ENCODE data around the gene CGB1.
"Not testable (repeated sequence)": the region's sequence is repeated elsewhere in the genome, so short reads cannot be mapped to it uniquely, and the experiment has no call there.

CGB1 gene

DNA sequence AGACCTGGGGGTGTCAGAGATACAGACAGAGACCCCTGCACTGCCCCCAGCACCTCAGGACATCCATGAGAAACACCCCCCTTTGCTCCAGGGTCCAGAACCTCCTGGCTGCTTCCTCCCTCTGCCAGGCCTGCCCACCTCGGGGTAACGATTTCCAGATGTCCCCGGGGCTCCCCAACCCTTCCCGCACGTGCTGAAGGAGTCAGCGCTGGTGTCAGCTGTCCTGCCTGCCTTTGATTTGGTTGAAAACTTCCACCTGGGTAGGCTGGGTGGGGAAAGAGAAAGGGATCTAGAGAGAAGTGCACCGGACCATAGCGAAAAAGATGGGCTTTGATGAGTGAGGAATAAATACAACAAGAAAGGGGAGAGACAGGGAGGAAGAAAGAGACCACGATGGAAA is 22.4 kb upstream of the CGB1 start:
- Histone ChIP-seq H3K27ac (ENCODE audit: low read depth, low read length) (no peak overlapping the region), H3K4me1 (ENCODE audit: control insufficient read depth in 5 of 5, insufficient read depth in 5 of 5, low read length in 5 of 5) (peaks cover 0 to 25% (median 20%) of the 10 kb centered on the region in 5 donors), H3K36me3 (ENCODE audit: control insufficient read depth in 5 of 5, insufficient read depth in 5 of 5, low read length in 5 of 5) (no peaks in the 10 kb centered on the region), H3K27me3 (ENCODE audit: control insufficient read depth in 5 of 5, insufficient read depth in 4 of 5, low read length in 5 of 5) (peaks cover 4 to 36% (median 26%) of the 10 kb centered on the region in 5 donors), H3K9ac (ENCODE audit: low read length in 5 of 5) (no peak overlapping the region), H3K4me3 (ENCODE audit: low read depth in 1 of 5, low read length in 5 of 5) (no peak overlapping the region), H3K9me3 (ENCODE audit: control insufficient read depth in 5 of 5, low read length in 5 of 5) (no peaks in the 10 kb centered on the region)

DNA sequence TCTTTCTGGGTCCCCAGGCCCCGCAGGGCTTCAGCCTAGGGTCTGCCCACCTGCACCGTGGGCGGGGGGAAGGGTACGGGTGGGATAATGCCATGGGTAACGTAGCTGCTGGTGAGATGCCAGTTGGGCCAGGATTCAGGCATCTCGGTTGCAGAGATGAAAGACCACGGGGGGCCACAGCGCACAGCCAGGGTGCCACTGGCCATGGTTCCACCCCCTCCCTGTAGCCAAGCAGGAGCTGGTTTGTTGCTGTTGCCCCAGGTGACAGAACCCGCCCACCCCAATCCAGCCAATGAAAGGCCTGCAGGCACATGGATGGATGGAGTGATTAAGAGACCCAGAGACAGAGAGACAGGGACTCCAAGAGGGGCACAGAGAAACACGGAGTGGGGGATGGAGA is 21.9 kb upstream of the CGB1 start:
- no peak overlapping the region for H3K4me3 ChIP-seq (ENCODE audit: low read depth in 1 of 5, low read length in 5 of 5)
- no peak overlapping the region for H3K9ac ChIP-seq (ENCODE audit: low read length in 5 of 5)
- H3K36me3 ChIP-seq (ENCODE audit: control insufficient read depth in 5 of 5, insufficient read depth in 5 of 5, low read length in 5 of 5) = no peaks in the 10 kb centered on the region
- H3K27me3 ChIP-seq (ENCODE audit: control insufficient read depth in 5 of 5, insufficient read depth in 4 of 5, low read length in 5 of 5) = peaks cover 2 to 32% (median 21%) of the 10 kb centered on the region in 5 donors
- H3K4me1 ChIP-seq (ENCODE audit: control insufficient read depth in 5 of 5, insufficient read depth in 5 of 5, low read length in 5 of 5) = peaks cover 0 to 25% (median 20%) of the 10 kb centered on the region in 5 donors
- H3K27ac ChIP-seq (ENCODE audit: low read depth, low read length) = no peak overlapping the region
- no peaks in the 10 kb centered on the region for H3K9me3 ChIP-seq (ENCODE audit: control insufficient read depth in 5 of 5, low read length in 5 of 5)

DNA sequence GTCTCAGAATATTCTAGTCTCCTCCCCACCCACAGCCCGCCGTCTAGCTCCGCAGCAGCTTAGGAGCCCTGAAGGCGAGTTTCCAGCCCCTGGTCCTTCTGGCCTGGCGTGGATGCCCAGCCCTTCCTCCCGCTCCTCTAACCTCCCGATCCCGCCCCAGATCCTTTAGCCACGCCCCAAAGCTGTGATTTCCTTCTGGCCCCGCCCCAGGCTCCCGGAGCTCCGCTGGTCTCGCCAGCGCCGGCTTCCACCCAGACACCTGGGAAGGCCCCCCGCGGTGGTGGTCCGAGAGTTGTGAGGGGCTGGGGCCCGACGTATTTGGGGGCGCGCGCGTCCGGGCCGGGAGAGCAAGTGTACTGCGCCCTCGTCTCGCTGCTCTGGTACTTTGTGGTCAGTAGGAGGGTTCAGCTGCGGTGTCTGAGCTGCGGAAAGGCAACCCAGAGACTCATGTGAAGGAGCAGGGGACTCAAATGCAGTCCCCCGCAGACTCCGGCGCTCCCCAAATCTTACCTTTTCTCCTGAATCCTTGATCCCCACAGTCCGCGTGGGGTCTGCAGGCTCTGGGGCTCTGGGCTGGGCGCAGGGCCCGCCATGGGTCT is 21.0 kb upstream of the CGB1 start, which contains the start of gene CGB7:
TSS of gene CGB7 (minus strand) at position 114 of the 599 bp plus-strand sequence. CDS start 2,374 bp downstream, outside the sequence.
- peaks cover 2 to 30% (median 19%) of the 10 kb centered on the region in 5 donors for H3K27me3 ChIP-seq (ENCODE audit: control insufficient read depth in 5 of 5, insufficient read depth in 4 of 5, low read length in 5 of 5)
- H3K36me3 ChIP-seq (ENCODE audit: control insufficient read depth in 5 of 5, insufficient read depth in 5 of 5, low read length in 5 of 5) = no peaks in the 10 kb centered on the region
- H3K9me3 ChIP-seq (ENCODE audit: control insufficient read depth in 5 of 5, low read length in 5 of 5) = no peaks in the 10 kb centered on the region
- peak within 1 kb of the TSS in 3 of 5 donors; percentile 31 to 61 (median 39) for H3K9ac ChIP-seq (ENCODE audit: low read length in 5 of 5)
- no peak within 1 kb of the TSS for H3K27ac ChIP-seq (ENCODE audit: low read depth, low read length)
- peak within 1 kb of the TSS; percentile 60 to 76 (median 66) for H3K4me3 ChIP-seq (ENCODE audit: low read depth in 1 of 5, low read length in 5 of 5)
- peaks cover 0 to 25% (median 20%) of the 10 kb centered on the region in 5 donors for H3K4me1 ChIP-seq (ENCODE audit: control insufficient read depth in 5 of 5, insufficient read depth in 5 of 5, low read length in 5 of 5)

DNA sequence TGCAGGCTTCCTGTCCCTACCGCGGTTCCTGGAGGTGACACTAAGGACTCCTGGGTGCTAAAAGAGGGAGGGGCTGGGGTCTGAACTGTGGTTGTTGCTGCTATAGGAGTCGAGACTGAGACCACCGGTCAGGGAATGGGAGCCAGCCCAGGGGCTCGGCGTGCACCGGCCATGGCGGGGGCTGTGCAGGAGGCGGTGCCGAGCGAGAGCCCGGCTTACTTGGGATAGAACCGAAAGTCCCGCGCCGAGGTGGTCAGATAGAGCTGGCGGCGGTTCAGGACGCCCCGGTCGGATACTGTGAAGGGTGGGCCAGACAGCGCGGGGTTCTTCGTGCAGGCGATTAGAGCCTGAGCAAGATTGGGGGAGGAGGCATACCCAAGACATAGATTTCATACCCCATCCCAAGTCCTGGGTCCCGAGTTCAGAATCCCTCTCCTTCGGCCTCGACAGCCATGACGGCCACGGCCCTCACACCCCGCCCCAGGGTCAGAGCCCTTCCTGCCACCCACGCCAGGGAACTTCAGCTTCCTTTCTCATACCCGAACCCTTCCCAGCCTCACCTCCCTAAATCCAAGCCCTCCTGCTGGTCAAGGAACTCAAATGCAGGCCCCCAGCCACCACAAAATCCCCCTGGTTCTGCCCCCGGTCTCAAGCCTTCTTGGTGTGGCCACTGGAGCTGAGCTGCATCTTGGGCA is 20.4 kb upstream of the CGB1 start:
- Histone ChIP-seq H3K4me1 (ENCODE audit: control insufficient read depth in 5 of 5, insufficient read depth in 5 of 5, low read length in 5 of 5) (peaks cover 0 to 25% (median 20%) of the 10 kb centered on the region in 5 donors), H3K27me3 (ENCODE audit: control insufficient read depth in 5 of 5, insufficient read depth in 4 of 5, low read length in 5 of 5) (peaks cover 2 to 30% (median 19%) of the 10 kb centered on the region in 5 donors), H3K4me3 (ENCODE audit: low read depth in 1 of 5, low read length in 5 of 5) (peak overlapping the region; percentile 60 to 76 (median 66)), H3K9ac (ENCODE audit: low read length in 5 of 5) (peak overlapping the region in 3 of 5 donors; percentile 31 to 61 (median 39))
- not testable (repeated sequence) for H3K36me3 ChIP-seq (ENCODE audit: control insufficient read depth in 5 of 5, insufficient read depth in 5 of 5, low read length in 5 of 5); H3K27ac ChIP-seq (ENCODE audit: low read depth, low read length); H3K9me3 ChIP-seq (ENCODE audit: control insufficient read depth in 5 of 5, low read length in 5 of 5)

DNA sequence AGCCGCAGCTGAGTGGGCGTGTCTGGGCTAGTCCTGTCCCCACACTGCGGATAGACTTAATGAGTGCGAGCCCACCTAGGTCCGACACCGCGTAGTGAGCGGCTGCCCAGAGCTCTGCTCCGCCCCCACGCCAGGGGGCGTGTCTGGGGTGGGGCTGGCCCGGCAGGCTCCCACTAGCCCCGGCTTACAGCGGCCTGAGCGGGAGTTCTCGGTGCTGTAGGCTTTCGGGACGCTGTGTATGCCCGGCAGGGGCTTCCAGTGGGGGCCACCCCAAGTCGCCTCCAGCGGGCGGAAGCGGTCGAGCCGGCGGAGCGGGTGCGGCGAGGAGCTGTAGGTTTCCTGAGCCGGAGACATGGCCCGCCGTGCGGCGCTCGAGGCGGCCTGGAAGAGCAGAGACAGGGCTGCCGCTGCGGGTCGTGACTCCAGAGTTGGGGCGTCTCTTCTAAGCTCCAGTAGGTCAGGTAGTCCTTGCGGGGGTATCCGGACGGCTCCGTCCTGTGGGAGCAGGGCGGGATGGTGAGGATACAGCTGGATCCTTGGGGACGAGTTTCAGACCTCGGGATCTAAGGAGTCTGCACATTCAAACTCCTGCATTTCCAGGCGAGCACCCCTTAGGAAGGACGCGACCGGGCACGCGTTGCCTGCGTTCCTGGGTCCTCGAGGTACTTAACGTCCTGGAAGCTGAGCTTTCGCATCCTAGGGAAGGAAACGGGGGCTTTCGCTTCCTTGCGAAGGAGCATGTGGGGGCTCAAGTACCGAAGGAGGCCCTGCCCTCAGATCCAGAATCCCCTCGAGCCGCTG is 19.6 kb upstream of the CGB1 start:
- peaks cover 2 to 29% (median 19%) of the 10 kb centered on the region in 5 donors for H3K27me3 ChIP-seq (ENCODE audit: control insufficient read depth in 5 of 5, insufficient read depth in 4 of 5, low read length in 5 of 5)
- peak overlapping the region; percentile 60 to 76 (median 66) for H3K4me3 ChIP-seq (ENCODE audit: low read depth in 1 of 5, low read length in 5 of 5)
- no peaks in the 10 kb centered on the region for H3K36me3 ChIP-seq (ENCODE audit: control insufficient read depth in 5 of 5, insufficient read depth in 5 of 5, low read length in 5 of 5)
- no peaks in the 10 kb centered on the region for H3K9me3 ChIP-seq (ENCODE audit: control insufficient read depth in 5 of 5, low read length in 5 of 5)
- no peak overlapping the region for H3K27ac ChIP-seq (ENCODE audit: low read depth, low read length)
- peaks cover 0 to 25% (median 20%) of the 10 kb centered on the region in 5 donors for H3K4me1 ChIP-seq (ENCODE audit: control insufficient read depth in 5 of 5, insufficient read depth in 5 of 5, low read length in 5 of 5)
- peak overlapping the region in 4 of 5 donors; percentile 51 to 74 (median 57) for H3K9ac ChIP-seq (ENCODE audit: low read length in 5 of 5)

DNA sequence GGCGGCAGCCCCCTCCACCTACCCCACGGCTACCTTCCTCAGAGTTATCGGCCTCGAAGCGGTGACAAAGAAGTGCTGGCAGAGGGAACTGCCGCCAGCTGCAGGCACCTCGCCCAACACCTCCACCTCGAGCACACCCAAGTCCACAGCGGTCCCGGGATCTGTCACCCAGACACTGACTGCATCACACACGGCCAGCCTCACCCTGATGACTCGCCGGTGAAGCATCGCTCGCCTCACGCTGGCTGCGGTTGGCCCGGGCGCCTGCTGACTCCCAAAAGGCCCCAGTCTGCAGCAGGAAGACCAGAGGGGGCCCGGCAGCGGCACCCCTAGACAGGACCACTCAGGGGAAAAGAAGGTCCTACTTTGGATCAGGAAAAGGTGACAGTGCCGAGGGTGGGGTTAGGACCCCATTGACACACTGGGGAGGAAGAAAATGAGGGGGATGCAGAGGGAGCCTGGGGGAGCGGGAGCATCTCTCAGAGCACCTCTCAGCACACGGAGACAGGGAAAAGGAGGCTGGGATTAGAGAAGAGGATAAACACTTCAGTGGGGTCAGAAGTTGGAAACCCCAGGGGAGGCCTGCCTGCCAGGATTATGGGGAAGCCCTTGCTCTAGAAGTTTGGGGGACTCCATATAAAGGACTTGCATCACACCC is 13.8 kb upstream of the CGB1 start:
- H3K27me3 ChIP-seq (ENCODE audit: control insufficient read depth in 5 of 5, insufficient read depth in 4 of 5, low read length in 5 of 5); H3K27ac ChIP-seq (ENCODE audit: low read depth, low read length); H3K4me1 ChIP-seq (ENCODE audit: control insufficient read depth in 5 of 5, insufficient read depth in 5 of 5, low read length in 5 of 5); H3K36me3 ChIP-seq (ENCODE audit: control insufficient read depth in 5 of 5, insufficient read depth in 5 of 5, low read length in 5 of 5); H3K9me3 ChIP-seq (ENCODE audit: control insufficient read depth in 5 of 5, low read length in 5 of 5); H3K9ac ChIP-seq (ENCODE audit: low read length in 5 of 5); H3K4me3 ChIP-seq (ENCODE audit: low read depth in 1 of 5, low read length in 5 of 5): not testable (repeated sequence)

DNA sequence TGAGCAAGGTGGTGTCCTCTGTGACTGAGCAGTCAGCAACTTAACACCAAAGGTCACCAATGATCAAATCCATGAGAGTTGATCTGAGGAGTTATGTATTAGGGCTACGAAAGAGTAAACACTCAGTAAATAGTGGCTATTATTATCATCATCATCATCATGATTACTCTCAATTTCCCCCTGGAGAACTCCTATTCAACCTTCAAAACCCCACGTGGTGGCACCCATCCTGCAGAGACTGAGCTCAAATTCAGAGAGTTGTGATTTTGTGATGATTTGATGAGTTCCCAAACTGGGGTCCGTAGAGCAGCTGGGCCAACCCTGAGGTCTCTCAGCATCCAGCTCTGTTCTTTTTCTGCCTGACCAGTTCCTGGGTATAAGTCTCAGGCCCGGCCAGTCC is 13.1 kb upstream of the CGB1 start:
- H3K4me3 ChIP-seq (ENCODE audit: low read depth in 1 of 5, low read length in 5 of 5); H3K9me3 ChIP-seq (ENCODE audit: control insufficient read depth in 5 of 5, low read length in 5 of 5): not testable (repeated sequence)

DNA sequence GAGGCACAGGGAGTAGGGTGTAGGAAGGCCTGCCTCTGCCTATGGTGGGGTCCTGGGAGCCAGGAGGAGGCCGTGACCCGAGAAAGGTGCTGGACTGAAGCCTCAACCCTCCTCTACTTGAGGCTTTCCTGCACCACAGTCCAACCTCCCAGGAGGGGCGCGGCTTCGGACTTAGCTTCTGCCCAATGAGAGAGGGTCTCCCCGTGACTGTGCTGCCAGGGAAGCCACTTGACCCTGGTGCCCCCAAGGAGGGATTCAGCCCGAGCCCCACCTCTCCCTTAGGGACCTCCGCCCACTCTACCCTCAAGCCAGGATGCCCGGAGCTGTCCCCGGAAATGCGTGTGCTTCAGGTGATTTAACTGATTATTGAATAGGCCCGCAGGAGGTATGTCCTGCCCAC is 12.3 kb upstream of the CGB1 start, which contains the start of gene CGB8:
TSS of gene CGB8 (minus strand) at position 101 of the 400 bp plus-strand sequence. CDS start 372 bp downstream, outside the sequence.
- not testable (repeated sequence) for H3K9me3 ChIP-seq (ENCODE audit: control insufficient read depth in 5 of 5, low read length in 5 of 5); H3K36me3 ChIP-seq (ENCODE audit: control insufficient read depth in 5 of 5, insufficient read depth in 5 of 5, low read length in 5 of 5); H3K27ac ChIP-seq (ENCODE audit: low read depth, low read length); H3K27me3 ChIP-seq (ENCODE audit: control insufficient read depth in 5 of 5, insufficient read depth in 4 of 5, low read length in 5 of 5); H3K4me1 ChIP-seq (ENCODE audit: control insufficient read depth in 5 of 5, insufficient read depth in 5 of 5, low read length in 5 of 5); H3K4me3 ChIP-seq (ENCODE audit: low read depth in 1 of 5, low read length in 5 of 5); H3K9ac ChIP-seq (ENCODE audit: low read length in 5 of 5)

More for the DNA sequence above, 13.1 kb upstream of the CGB1 start:
- H3K36me3 ChIP-seq (ENCODE audit: control insufficient read depth in 5 of 5, insufficient read depth in 5 of 5, low read length in 5 of 5); H3K27me3 ChIP-seq (ENCODE audit: control insufficient read depth in 5 of 5, insufficient read depth in 4 of 5, low read length in 5 of 5); H3K9ac ChIP-seq (ENCODE audit: low read length in 5 of 5); H3K4me1 ChIP-seq (ENCODE audit: control insufficient read depth in 5 of 5, insufficient read depth in 5 of 5, low read length in 5 of 5); H3K27ac ChIP-seq (ENCODE audit: low read depth, low read length): not testable (repeated sequence)

DNA sequence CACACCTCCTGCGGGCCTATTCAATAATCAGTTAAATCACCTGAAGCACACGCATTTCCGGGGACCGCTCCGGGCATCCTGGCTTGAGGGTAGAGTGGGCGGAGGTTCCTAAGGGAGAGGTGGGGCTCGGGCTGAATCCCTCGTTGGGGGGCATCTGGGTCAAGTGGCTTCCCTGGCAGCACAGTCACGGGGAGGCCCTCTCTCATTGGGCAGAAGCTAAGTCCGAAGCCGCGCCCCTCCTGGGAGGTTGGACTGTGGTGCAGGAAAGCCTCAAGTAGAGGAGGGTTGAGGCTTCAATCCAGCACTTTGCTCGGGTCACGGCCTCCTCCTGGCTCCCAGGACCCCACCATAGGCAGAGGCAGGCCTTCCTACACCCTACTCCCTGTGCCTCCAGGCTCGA is 6.9 kb upstream of the CGB1 start, which contains the start of gene CGB5:
TSS of gene CGB5 (plus strand) at position 301 of the 400 bp plus-strand sequence. CDS start 362 bp downstream, outside the sequence.
- H3K4me3 ChIP-seq (ENCODE audit: low read depth in 1 of 5, low read length in 5 of 5); H3K27me3 ChIP-seq (ENCODE audit: control insufficient read depth in 5 of 5, insufficient read depth in 4 of 5, low read length in 5 of 5); H3K9me3 ChIP-seq (ENCODE audit: control insufficient read depth in 5 of 5, low read length in 5 of 5); H3K9ac ChIP-seq (ENCODE audit: low read length in 5 of 5); H3K27ac ChIP-seq (ENCODE audit: low read depth, low read length); H3K4me1 ChIP-seq (ENCODE audit: control insufficient read depth in 5 of 5, insufficient read depth in 5 of 5, low read length in 5 of 5); H3K36me3 ChIP-seq (ENCODE audit: control insufficient read depth in 5 of 5, insufficient read depth in 5 of 5, low read length in 5 of 5): not testable (repeated sequence)
